ENCODE data around the gene PRRX2.

DNA sequence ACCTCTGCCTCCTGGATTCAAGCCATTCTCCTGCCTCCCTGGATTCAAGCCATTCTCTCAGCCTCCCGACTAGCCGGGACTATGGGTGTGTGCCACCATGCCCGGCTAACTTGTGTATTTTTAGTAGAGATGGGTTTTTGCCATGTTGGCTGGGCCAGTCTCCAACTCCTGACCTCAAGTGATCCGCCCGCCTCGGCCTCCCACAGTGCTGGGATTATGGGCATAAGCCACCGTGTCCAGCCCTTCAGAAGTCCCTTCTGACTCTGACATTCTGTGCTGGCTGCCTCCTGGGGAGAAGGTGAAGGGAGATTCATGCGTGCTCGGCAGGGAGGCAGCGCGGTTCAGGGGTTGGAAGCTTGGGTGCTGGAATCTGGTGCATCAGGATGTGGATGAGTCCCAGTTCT, 28.8 kb downstream of the PRRX2 start:
- no peak for TF ChIP-seq EHMT2 (IDR thresholded peaks at IDR 0.05)
- TF ChIP-seq SMAD1 (IDR thresholded peaks at IDR 0.05; ENCODE audit: low read depth, low read length, partially characterized antibody) = no peak
- TF ChIP-seq EZH2 (IDR thresholded peaks at IDR 0.05; ENCODE audit: borderline replicate concordance, low read depth, low read length) = no peak
- TF ChIP-seq, protein P1, sequence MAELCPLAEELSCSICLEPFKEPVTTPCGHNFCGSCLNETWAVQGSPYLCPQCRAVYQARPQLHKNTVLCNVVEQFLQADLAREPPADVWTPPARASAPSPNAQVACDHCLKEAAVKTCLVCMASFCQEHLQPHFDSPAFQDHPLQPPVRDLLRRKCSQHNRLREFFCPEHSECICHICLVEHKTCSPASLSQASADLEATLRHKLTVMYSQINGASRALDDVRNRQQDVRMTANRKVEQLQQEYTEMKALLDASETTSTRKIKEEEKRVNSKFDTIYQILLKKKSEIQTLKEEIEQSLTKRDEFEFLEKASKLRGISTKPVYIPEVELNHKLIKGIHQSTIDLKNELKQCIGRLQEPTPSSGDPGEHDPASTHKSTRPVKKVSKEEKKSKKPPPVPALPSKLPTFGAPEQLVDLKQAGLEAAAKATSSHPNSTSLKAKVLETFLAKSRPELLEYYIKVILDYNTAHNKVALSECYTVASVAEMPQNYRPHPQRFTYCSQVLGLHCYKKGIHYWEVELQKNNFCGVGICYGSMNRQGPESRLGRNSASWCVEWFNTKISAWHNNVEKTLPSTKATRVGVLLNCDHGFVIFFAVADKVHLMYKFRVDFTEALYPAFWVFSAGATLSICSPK (IDR thresholded peaks at IDR 0.05; ENCODE audit: borderline replicate concordance) = no peak
- TF ChIP-seq ZNF121 (CRISPR knock-in tag; conservative IDR thresholded peaks at IDR 0.05) = no peak
- TF ChIP-seq CTCF (IDR thresholded peaks at IDR 0.05 in 2 of 3, conservative IDR thresholded peaks at IDR 0.05 in 1 of 3; ENCODE audit: insufficient read depth in 2 of 3, low read depth in 1 of 3, low read length in 3 of 3) = no peak
- no peak for TF ChIP-seq ZC3H11A (IDR thresholded peaks at IDR 0.05; ENCODE audit: low read depth, low read length)
- TF ChIP-seq HDAC3 (IDR thresholded peaks at IDR 0.05; ENCODE audit: borderline replicate concordance, partially characterized antibody) = no peak
- TF ChIP-seq ATF2 (CRISPR knock-in tag; IDR thresholded peaks at IDR 0.05) = no peak
- no peak for TF ChIP-seq FOSL1 (tag; conservative IDR thresholded peaks at IDR 0.05)

All from K562 (cell line).